ENCODE results near the gene ZBTB7C.

ZBTB7C gene

DNA sequence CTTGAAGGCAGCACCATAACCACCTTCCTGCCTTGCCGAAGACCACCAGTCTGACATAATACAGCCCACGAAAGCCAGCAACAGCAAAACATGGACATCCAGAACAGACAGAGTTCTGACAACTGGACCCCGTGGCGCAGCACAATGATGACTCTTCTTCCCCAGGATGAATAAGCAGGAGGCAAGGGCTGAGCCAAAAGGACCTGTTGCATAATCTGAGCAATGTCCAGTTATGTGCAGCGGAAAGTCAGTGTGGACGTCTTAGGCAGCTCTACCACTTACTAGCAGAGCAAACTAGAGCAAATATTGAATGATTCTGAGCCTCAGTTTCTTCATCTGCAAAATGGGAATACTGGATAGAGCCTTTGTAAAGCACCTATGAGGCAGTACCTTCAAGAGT is 225.1 kb downstream of the ZBTB7C start:
- DNase-seq = no peak

DNA sequence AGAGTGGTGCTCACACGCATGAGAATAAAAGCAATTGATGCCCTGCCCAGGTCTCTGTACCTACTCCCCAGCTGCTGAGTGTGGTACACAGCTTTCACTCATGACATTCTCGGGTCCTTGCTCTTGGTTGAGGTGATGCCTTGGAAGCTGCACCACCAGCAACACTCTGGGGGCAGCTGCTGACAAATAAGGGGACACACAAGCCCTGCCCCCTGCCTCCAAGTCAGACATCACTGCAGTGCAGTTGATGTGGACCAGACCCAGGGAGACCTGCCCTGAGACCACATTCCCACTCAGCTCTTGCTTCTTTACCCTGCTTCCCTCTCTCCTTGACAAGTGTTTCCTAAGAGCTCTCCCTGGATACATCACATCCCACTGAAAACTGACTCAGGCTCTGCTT is 225.6 kb downstream of the ZBTB7C start:
- no peak for DNase-seq

DNA sequence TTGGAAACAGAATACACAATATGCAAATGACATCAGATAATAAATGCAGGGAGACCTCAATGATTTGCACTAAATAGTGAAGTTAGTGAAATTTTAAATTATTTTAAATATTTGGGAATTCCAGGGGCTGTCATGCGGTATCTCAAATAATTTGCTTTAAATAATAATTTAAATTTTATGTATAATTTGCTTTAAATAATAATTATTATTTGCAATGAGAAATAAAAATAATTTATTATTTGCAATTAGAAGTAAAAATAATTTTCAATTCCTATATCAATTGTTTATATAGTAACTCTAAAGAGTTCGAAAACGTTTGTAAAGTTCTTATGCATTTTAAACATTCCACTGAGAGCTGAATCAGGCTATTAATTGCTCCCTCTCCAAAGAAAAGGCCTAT is 226.4 kb downstream of the ZBTB7C start:
- no peak for DNase-seq

DNA sequence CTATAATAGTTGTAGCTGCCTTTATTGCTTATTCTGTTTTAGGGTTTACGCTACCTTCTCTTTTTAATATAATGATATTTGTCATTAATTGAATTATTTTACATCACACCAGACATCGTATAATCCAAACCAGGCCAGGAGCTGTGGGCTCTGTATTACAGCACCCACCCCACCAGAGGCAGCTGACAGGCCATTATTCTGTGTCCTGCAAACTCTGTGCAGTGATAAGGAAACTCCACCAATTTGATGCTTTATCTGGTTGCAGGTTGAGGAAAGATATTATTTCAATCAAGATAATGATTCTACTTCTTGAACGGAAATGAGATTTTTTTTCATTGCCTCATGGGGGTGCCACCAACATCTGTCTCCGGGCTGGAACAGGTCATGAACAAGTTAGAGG is 227.3 kb downstream of the ZBTB7C start:
- no peak for DNase-seq

GRCh38 chr18:48181087-48181823 is 227.9 kb downstream of the ZBTB7C start:
- no peak for DNase-seq

DNA sequence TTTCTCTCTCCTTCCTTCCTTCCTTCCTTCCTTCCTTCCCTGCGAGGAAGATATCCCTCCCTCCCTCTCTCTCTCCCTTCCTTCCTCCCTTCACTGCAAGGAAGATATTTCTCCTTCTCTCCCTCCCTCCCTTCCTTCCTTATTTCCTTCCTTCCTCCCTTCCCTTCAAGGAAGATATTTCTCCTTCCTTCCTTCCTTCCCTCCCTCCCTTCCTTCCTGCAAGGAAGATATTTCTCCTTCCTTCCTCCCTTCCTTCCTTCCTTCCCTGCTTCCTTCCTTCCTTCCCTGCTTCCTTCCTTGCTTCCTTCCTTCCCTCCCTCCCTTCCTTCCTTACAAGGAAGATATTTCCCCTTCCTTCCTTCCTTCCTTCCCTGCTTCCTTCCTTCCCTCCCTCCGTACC is 229.5 kb downstream of the ZBTB7C start:
- no peak for DNase-seq

GRCh38 chr18:48179001-48179400 is 230.2 kb downstream of the ZBTB7C start:
- DNase-seq = no peak

DNA sequence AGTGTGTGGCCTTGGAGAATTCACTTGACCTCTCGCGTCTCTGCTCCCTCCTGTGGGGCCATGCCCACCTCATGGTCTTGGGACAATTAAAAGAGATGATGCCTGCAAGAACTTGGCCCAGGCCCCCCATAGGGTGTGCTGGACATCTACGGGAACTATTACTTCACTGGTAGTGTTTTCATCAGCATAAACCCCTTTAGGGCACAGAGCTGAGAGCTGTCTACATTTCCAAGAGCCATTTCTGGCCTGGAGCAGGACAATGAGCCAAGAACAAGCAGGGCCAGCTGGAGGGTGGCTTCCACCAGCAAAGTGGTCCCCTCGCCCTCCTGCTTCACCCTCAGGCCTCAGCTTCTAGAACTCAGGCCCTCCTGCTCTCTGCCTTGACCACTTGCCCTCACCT is 232.3 kb downstream of the ZBTB7C start:
- DNase-seq = no peak

- DNase-seq = no peak
These were observed 235.6 kb downstream of the ZBTB7C start for GRCh38 chr18:48173557-48173956.

GRCh38 chr18:48172226-48173006 is 236.8 kb downstream of the ZBTB7C start:
- no peak for DNase-seq

DNA sequence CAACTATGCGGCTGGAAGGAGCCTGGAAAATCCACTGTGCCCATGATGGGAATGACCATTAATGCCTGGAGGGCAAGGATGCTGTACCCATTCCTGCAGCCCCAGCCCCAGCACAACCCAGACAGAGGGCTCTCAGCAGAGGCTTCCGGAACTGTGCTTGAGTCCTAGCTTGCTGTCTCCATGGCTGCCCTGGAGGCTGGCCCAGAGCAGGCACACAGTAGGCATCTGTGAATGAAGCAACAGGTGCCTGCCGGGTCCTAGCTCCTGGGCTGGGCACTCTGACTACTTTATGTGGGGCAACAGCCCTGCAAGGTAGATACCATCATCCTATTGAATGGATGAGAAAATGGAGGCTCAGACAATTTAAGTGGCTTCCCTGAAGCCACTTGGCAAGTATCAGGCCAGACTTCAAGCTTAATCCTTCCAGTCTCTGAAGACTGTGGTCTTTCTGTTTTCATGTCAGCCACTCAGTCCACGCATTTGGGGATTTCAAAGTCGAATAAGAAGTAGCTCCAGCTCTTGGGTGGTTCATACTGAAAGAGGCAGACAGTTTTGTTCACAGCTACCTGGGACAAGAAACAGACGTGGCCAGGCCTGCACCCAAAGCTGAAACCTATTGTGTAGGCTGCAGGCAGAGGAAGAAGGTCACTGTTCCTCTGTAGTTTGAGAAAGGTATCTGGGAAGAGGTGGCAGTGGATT is 237.5 kb downstream of the ZBTB7C start:
- DNase-seq = no peak

DNA sequence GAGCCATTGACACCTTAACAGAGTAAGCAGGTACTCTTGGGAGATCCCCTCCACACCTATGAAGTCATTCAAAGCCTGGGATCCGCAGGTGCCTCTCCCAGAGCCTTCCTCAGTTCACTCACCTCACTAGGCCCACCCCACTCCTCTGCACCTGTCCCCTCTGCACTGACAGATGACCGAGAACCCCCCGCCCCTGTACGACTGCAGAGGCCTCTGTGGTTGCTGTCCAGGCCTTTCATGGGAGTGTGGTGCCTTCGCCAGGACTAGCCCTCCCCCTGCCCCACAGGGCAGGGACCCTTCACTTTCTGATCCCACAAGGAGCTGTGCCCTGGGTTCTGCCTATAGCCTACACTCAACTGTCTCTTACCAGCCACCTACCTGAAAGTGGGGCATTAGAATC is 238.5 kb downstream of the ZBTB7C start:
- no peak for DNase-seq

GRCh38 chr18:48168861-48169260 is 240.3 kb downstream of the ZBTB7C start:
- no peak for DNase-seq

GRCh38 chr18:48167897-48168253 is 241.3 kb downstream of the ZBTB7C start:
- no peak for DNase-seq

GRCh38 chr18:48166336-48166875 is 242.8 kb downstream of the ZBTB7C start:
- DNase-seq = no peak

DNA sequence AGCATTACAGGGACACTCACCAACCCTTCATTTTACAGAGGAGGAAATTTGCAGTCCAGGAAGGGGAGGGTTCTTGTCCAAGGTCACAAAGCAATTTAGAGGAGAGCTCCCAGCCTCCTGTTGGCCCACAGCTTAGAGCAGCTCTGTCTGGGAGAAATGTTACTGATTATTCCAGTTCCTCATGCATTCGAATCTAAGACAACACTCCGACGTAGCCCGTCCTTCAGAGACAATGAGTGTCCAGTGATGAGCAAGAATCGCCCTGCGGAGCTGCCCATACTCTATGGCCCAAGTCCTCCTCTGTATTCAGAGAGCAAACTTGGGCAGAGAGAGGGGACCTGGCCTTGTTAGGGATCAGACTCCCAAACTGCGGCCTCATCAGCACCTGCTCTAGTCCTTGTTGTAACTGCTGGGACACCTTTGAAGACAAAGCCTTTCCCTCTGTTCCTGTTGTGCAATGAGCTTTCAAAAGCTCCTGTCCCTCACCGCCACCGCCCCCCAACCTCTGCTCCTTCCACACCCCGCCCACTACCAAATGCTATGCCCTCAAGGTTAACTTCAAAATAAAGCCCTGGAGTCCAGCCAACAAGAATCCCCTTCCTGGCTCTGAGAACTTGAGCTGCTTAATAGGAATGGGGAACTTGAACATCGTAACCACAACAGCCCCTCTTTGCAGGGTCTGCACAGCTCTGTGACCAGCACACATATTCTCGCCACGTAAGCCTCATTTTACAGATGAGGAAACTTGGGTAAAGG is 243.9 kb downstream of the ZBTB7C start:
- no peak for DNase-seq

GRCh38 chr18:48164701-48165100 is 244.5 kb downstream of the ZBTB7C start:
- no peak for DNase-seq

DNA sequence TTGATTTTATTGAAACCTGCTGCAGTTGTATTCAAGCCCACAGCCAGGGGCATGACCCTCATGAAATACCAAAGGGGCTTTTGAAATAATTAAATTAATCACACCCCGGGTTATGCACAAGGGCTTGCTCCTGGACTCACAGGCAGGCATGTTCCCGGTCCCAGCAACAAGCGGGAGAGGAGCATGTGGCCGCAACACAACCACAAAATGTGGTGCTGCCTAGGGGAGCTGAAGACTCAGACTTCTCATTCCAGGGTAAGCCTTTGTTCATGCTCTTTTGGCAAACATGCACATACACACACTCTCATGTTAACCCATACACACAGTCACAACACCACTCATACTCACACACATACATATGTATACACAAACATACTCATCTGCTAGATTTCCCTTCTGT is 245.1 kb downstream of the ZBTB7C start:
- no peak for DNase-seq

DNA sequence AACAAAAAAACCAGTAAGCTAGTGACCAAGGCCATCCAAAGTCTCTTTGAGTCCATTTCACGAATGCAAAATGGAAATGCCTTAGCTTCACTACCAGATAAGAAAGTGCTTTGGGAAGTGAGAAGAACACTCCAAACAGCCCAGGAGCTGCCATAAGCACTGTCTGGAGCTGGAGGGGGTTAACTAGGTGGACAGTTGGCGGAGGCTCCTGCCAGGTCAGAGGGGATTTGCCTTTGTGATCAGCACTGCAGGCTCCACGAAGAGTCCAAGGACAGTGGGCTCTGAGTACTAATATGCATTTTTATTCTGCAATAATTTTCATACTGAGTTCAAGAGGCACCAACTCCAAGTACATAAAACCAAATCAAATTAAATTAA is 245.5 kb downstream of the ZBTB7C start:
- DNase-seq = no peak

- no peak for DNase-seq
These were observed 246.0 kb downstream of the ZBTB7C start for GRCh38 chr18:48162956-48163737.

- no peak for DNase-seq
These were observed 247.1 kb downstream of the ZBTB7C start for GRCh38 chr18:48161911-48162698.
